K562 (cell line): Measurements from ENCODE around the gene ZC3H13. TPM values are rescaled to one million over a fixed set of nuclear protein-coding genes. Genes with fewer than 3 reads are reported as not detected.

ENCODE experiments used
- ARID2 ChIP-seq: fragments of 450-650 bp; IDR thresholded peaks from 2 replicates; pipeline ENCODE4 v1.6.1; 2017; ENCODE audit warnings: antibody characterized with exemption, mild to moderate bottlenecking
- CBX2 ChIP-seq: fragments of 200-600 bp; sonication (generic); IDR thresholded peaks from one replicate; pipeline ENCODE4 v1.6.1; 2012; ENCODE audit warnings: mild to moderate bottlenecking, low read length, inconsistent platforms; ENCODE audit not compliant: insufficient read depth, poor library complexity, severe bottlenecking
- CBX3 ChIP-seq, 2 experiments: IDR thresholded peaks; 1 replicate in 1 of 2; 2 replicates in 1 of 2; pipeline ENCODE4 v1.6.1; 2012; ENCODE audit warnings: inconsistent platforms in 2 of 2, low read length in 2 of 2, borderline replicate concordance in 1 of 2, control low read depth in 1 of 2
- CEBPB ChIP-seq: fragments of 450-650 bp; IDR thresholded peaks from 2 replicates; pipeline ENCODE4 v1.6.1; 2016; ENCODE audit warnings: missing genetic modification characterization, missing compliant biosample characterization
- EP300 ChIP-seq: IDR thresholded peaks from 2 replicates; pipeline ENCODE4 v1.6.1; 2012; ENCODE audit warnings: low read length, improper control_type of control experiment
- FOXP1 ChIP-seq: sonication (generic); formaldehyde crosslinking; IDR thresholded peaks from 2 replicates; pipeline ENCODE4 v1.8.0; 2022; ENCODE audit warnings: mild to moderate bottlenecking, missing genetic modification reagents
- ID3 ChIP-seq, 2 experiments: fragments of 250-450 bp in 1 of 2; fragments of 450-650 bp in 1 of 2; sonication (Bioruptor Pico) in 1 of 2; IDR thresholded peaks; 2 replicates each; pipeline versions ENCODE4 v1.6.1 to v1.8.0; 2016 to 2021; ENCODE audit warnings: mild to moderate bottlenecking in 2 of 2, moderate library complexity in 2 of 2, missing compliant biosample characterization in 1 of 2, missing genetic modification characterization in 1 of 2
- KLF6 ChIP-seq: fragments of 250-450 bp; sonication (Bioruptor Pico); IDR thresholded peaks from 2 replicates; pipeline ENCODE4 v1.4.0; 2020; ENCODE audit warnings: mild to moderate bottlenecking, moderate library complexity, borderline replicate concordance
- MCM7 ChIP-seq, 2 experiments: fragments of 450-650 bp; IDR thresholded peaks; 2 replicates each; pipeline ENCODE4 v1.6.1; 2016 to 2018
- NFIX ChIP-seq: fragments of 250-450 bp; sonication (Bioruptor Pico); IDR thresholded peaks from 2 replicates; pipeline ENCODE4 v1.4.0; 2020; ENCODE audit warnings: low read depth, mild to moderate bottlenecking, moderate library complexity
- NONO ChIP-seq, 2 experiments: fragments of 200-400 bp in 1 of 2; fragments of 450-650 bp in 1 of 2; formaldehyde crosslinking in 1 of 2; IDR thresholded peaks; 2 replicates each; pipeline ENCODE4 v1.6.1; 2017; ENCODE audit warnings: low read depth in 2 of 2, mild to moderate bottlenecking in 2 of 2, moderate library complexity in 2 of 2, low read length in 1 of 2
- NR2C2 ChIP-seq, 2 experiments: fragments of 200-800 bp in 1 of 2; sonication (Bioruptor generic) in 1 of 2; sonication (generic) in 1 of 2; formaldehyde crosslinking in 1 of 2; IDR thresholded peaks; 2 replicates each; pipeline versions ENCODE4 v1.6.1 to v1.8.0; 2016 to 2022; ENCODE audit warnings: mild to moderate bottlenecking in 1 of 2, missing compliant biosample characterization in 1 of 2, missing genetic modification characterization in 1 of 2, missing genetic modification reagents in 1 of 2
- PYGO2 ChIP-seq: fragments of 450-650 bp; IDR thresholded peaks from 2 replicates; pipeline ENCODE4 v1.6.1; 2016; ENCODE audit warnings: mild to moderate bottlenecking, missing genetic modification characterization, moderate library complexity, missing compliant biosample characterization
- SRSF9 ChIP-seq: fragments of 200-400 bp; formaldehyde crosslinking; IDR thresholded peaks from 2 replicates; pipeline ENCODE4 v1.6.1; 2017; ENCODE audit warnings: low read depth, low read length, borderline replicate concordance
- TSHZ1 ChIP-seq: fragments of 250-450 bp; sonication (Bioruptor Pico); IDR thresholded peaks from 2 replicates; pipeline ENCODE4 v1.4.0; 2020; ENCODE audit warnings: mild to moderate bottlenecking, moderate library complexity
- ZNF77 ChIP-seq: fragments of 250-450 bp; sonication (Bioruptor Pico); IDR thresholded peaks from 2 replicates; pipeline ENCODE4 v1.5.0; 2020
- polyA plus RNA-seq, 8 experiments: library from polyadenylated mRNA; depleted of rRNA in 4 of 8; stranded (reverse) in 5 of 8; unstranded in 3 of 8; fragments of >200 nt; fragmentation: Nextera tagmentation in 2 of 8; fragmentation: Illumina TruSeq in 1 of 8; extraction: Ambion mirVana in 2 of 8; extraction: Trizol in 1 of 8; gene quantifications; 2 replicates each; pipeline versions ENCODE4 v1.2.1 to v1.2.3, GENCODE V29; 2011 to 2014; ENCODE audit warnings: inconsistent platforms in 1 of 8, missing spikeins in 1 of 8
- total RNA-seq, 7 experiments: library from RNA; depleted of rRNA in 6 of 7; stranded (reverse); fragments of >200 nt in 6 of 7; fragmentation: Illumina TruSeq in 2 of 7; extraction: Trizol in 2 of 7; gene quantifications; 2 replicates each; pipeline versions ENCODE4 v1.2.1 to v1.2.3, GENCODE V29; 2011 to 2021; ENCODE audit warnings: low replicate concordance in 1 of 7

Gene ZC3H13
- total and polyA plus RNA-seq, 9 of the 15 experiments (the other 6 are each of a cell fraction or from before 2014, with no cell fraction given) = 4.9 to 27.6 (median 12.1) TPM

GRCh38 chr13:46102255-46102605 is 49.7 kb upstream of the ZC3H13 start (continued):
- no peak for TF ChIP-seq TSHZ1 (CRISPR knock-in tag)
- no peak for TF ChIP-seq KLF6 (CRISPR knock-in tag)
- no peak for TF ChIP-seq EP300
- TF ChIP-seq NFIX = no peak
- no peak for TF ChIP-seq NONO (IDR thresholded peaks at IDR 0.05; ENCODE audit: low read depth in 2 of 2, low read length in 1 of 2)
- no peak for TF ChIP-seq ZNF77
- no peak for TF ChIP-seq CBX3 (IDR thresholded peaks at IDR 0.05; ENCODE audit: borderline replicate concordance in 1 of 2, low read length in 2 of 2)
- no peak for TF ChIP-seq ID3 (CRISPR knock-in tag; IDR thresholded peaks at IDR 0.05)
- no peak for TF ChIP-seq ID3 (tag; IDR thresholded peaks at IDR 0.05)
- no peak for TF ChIP-seq CBX2
- no peak for TF ChIP-seq MCM7 (IDR thresholded peaks at IDR 0.05)
- TF ChIP-seq CEBPB (tag) = no peak
- no peak for TF ChIP-seq NR2C2 (CRISPR knock-in tag; IDR thresholded peaks at IDR 0.05)
- TF ChIP-seq NR2C2 (tag; IDR thresholded peaks at IDR 0.05) = no peak
- TF ChIP-seq PYGO2 = no peak
- no peak for TF ChIP-seq ARID2
- no peak for TF ChIP-seq SRSF9
- no peak for TF ChIP-seq FOXP1 (CRISPR knock-in tag)
